Fibroblast of lung (primary cell): ENCODE measurements around the gene ADCY9. TPM values are rescaled to one million over a fixed set of nuclear protein-coding genes. Genes with fewer than 3 reads are reported as not detected.

ENCODE experiments used
- DNase-seq, 2 donors: peaks; one replicate each; pipeline versions ENCODE4 v3.0.0 to v3.0.0-alpha.2; 2010; ENCODE audit warnings: low read depth in 2 of 2
- H2AFZ ChIP-seq: 2 replicates; pipeline ENCODE4 v1.5.1; 2012; ENCODE audit warnings: low read length, control low read depth, inconsistent platforms
- H3K27ac ChIP-seq: 2 replicates; pipeline ENCODE4 v1.5.1; 2011; ENCODE audit warnings: low read length, control low read depth; ENCODE audit not compliant: insufficient read depth
- H3K27me3 ChIP-seq: 2 replicates; pipeline ENCODE4 v1.5.1; 2011; ENCODE audit warnings: mild to moderate bottlenecking, low read length; ENCODE audit not compliant: control insufficient read depth, insufficient read depth
- H3K36me3 ChIP-seq: 2 replicates; pipeline ENCODE4 v1.5.1; 2011; ENCODE audit warnings: low read length; ENCODE audit not compliant: control insufficient read depth, insufficient read depth
- H3K4me1 ChIP-seq: 2 replicates; pipeline ENCODE4 v1.5.1; 2011; ENCODE audit warnings: low read length; ENCODE audit not compliant: control insufficient read depth, insufficient read depth; ENCODE audit errors: extremely low read depth
- H3K4me2 ChIP-seq: 2 replicates; pipeline ENCODE4 v1.5.1; 2011; ENCODE audit warnings: low read length, control low read depth; ENCODE audit not compliant: insufficient read depth; ENCODE audit errors: extremely low read depth
- H3K4me3 ChIP-seq, 4 experiments: fragments of 200-600 bp in 1 of 4; sonication (generic) in 1 of 4; replicated peaks in 1 of 4; 2 replicates each; pipeline ENCODE4 v1.5.1; 2011 to 2016; ENCODE audit warnings: low read length in 4 of 4, low read depth in 3 of 4, mild to moderate bottlenecking in 3 of 4, control low read depth in 2 of 4, inconsistent platforms in 1 of 4, mixed read lengths in 1 of 4; ENCODE audit not compliant: insufficient read depth in 1 of 4; ENCODE audit errors: control extremely low read depth in 1 of 4
- H3K79me2 ChIP-seq: 2 replicates; pipeline ENCODE4 v1.5.1; 2012; ENCODE audit warnings: mild to moderate bottlenecking, low read length, inconsistent platforms; ENCODE audit not compliant: control insufficient read depth, insufficient read depth
- H3K9ac ChIP-seq: 2 replicates; pipeline ENCODE4 v1.5.1; 2011; ENCODE audit warnings: mild to moderate bottlenecking, low read length, control low read depth; ENCODE audit not compliant: insufficient read depth
- H3K9me3 ChIP-seq: 2 replicates; pipeline ENCODE4 v1.5.1; 2012; ENCODE audit warnings: low read depth, low read length; ENCODE audit not compliant: control insufficient read depth, insufficient read depth
- H4K20me1 ChIP-seq: 2 replicates; pipeline ENCODE4 v1.5.1; 2011; ENCODE audit warnings: low read length; ENCODE audit not compliant: control insufficient read depth, insufficient read depth; ENCODE audit errors: extremely low read depth
- CTCF ChIP-seq, 2 donors: IDR thresholded peaks in 1 of 2; conservative IDR thresholded peaks in 1 of 2; 1 replicate in 1 of 2; 2 replicates in 1 of 2; pipeline ENCODE4 v1.5.1; 2011 to 2012; ENCODE audit warnings: low read length in 2 of 2, control low read depth in 1 of 2, inconsistent platforms in 1 of 2, low read depth in 1 of 2, mild to moderate bottlenecking in 1 of 2
- EZH2 ChIP-seq: IDR thresholded peaks from 2 replicates; pipeline ENCODE4 v1.5.1; 2012; ENCODE audit warnings: low read length, control low read depth, mild to moderate bottlenecking; ENCODE audit errors: missing control alignments
- polyA plus RNA-seq, 2 donors: library from polyadenylated mRNA; depleted of rRNA in 1 of 2; stranded (reverse) in 1 of 2; unstranded in 1 of 2; fragments of >200 nt; gene quantifications; 2 replicates each; pipeline ENCODE4 v1.2.1, GENCODE V29; 2011 to 2012; ENCODE audit warnings: missing spikeins in 1 of 2
- total RNA-seq: library from RNA; depleted of rRNA; stranded (reverse); fragments of >200 nt; gene quantifications from 2 replicates; pipeline ENCODE4 v1.2.1, GENCODE V29; 2014

Gene ADCY9
- total and polyA plus RNA-seq, 2 donors (not counting 1 experiment from before 2014, with no cell fraction given), result 22.1 to 37.0 TPM

GRCh38 chr16:4005281-4005680 is 111.0 kb downstream of the ADCY9 start:
- H3K9ac ChIP-seq, result no peak overlapping the region
- TF ChIP-seq CTCF (conservative IDR thresholded peaks at IDR 0.05 in 1 of 2, IDR thresholded peaks at IDR 0.05 in 1 of 2; ENCODE audit: low read depth in 1 of 2, low read length in 2 of 2), result no peak
- no peak for TF ChIP-seq EZH2
- no peaks in the 10 kb centered on the region for H3K79me2 ChIP-seq
- no peak overlapping the region for H3K27ac ChIP-seq
- no peak overlapping the region for H2AFZ ChIP-seq
- H3K27me3 ChIP-seq, result no peaks in the 10 kb centered on the region
- H3K9me3 ChIP-seq, result no peaks in the 10 kb centered on the region
- no peaks in the 10 kb centered on the region for H4K20me1 ChIP-seq
- no peaks in the 10 kb centered on the region for H3K36me3 ChIP-seq
- peaks cover 2% of the 10 kb centered on the region for H3K4me1 ChIP-seq
- no peak for DNase-seq
- H3K4me2 ChIP-seq, result no peak overlapping the region
- no peak overlapping the region for H3K4me3 ChIP-seq

GRCh38 chr16:4004206-4004605 is 112.0 kb downstream of the ADCY9 start:
- no peaks in the 10 kb centered on the region for H4K20me1 ChIP-seq
- H3K27ac ChIP-seq, result no peak overlapping the region
- no peak overlapping the region for H3K4me2 ChIP-seq
- H2AFZ ChIP-seq, result no peak overlapping the region
- TF ChIP-seq EZH2 (no peak), CTCF (conservative IDR thresholded peaks at IDR 0.05 in 1 of 2, IDR thresholded peaks at IDR 0.05 in 1 of 2; ENCODE audit: low read depth in 1 of 2, low read length in 2 of 2) (no peak)
- H3K27me3 ChIP-seq, result no peaks in the 10 kb centered on the region
- H3K4me1 ChIP-seq, result peaks cover 11% of the 10 kb centered on the region
- no peak for DNase-seq
- H3K4me3 ChIP-seq, result no peak overlapping the region
- H3K9me3 ChIP-seq, result no peaks in the 10 kb centered on the region
- no peak overlapping the region for H3K9ac ChIP-seq
- H3K79me2 ChIP-seq, result no peaks in the 10 kb centered on the region
- no peaks in the 10 kb centered on the region for H3K36me3 ChIP-seq

GRCh38 chr16:4003576-4003975 is 112.7 kb downstream of the ADCY9 start:
- no peak overlapping the region for H2AFZ ChIP-seq
- no peaks in the 10 kb centered on the region for H3K9me3 ChIP-seq
- no peak overlapping the region for H3K9ac ChIP-seq
- no peaks in the 10 kb centered on the region for H3K27me3 ChIP-seq
- H3K4me1 ChIP-seq, result peaks cover 17% of the 10 kb centered on the region
- DNase-seq, result no peak
- H4K20me1 ChIP-seq, result no peaks in the 10 kb centered on the region
- no peaks in the 10 kb centered on the region for H3K79me2 ChIP-seq
- TF ChIP-seq CTCF (conservative IDR thresholded peaks at IDR 0.05 in 1 of 2, IDR thresholded peaks at IDR 0.05 in 1 of 2; ENCODE audit: low read depth in 1 of 2, low read length in 2 of 2), result no peak
- no peak overlapping the region for H3K4me2 ChIP-seq
- no peak overlapping the region for H3K4me3 ChIP-seq
- no peaks in the 10 kb centered on the region for H3K36me3 ChIP-seq
- H3K27ac ChIP-seq, result no peak overlapping the region
